HEK293T (cell line): ENCODE data around the gene MXRA7.

ENCODE experiments used
- CTCF ChIA-PET: fragments of 350-600 bp; formaldehyde crosslinking; extraction: SDS; loops from one replicate; lab custom pipeline; 2021; ENCODE audit warnings: antibody characterized with exemption, inconsistent platforms; lab: Yijun Ruan, JAX
- POLR2A ChIA-PET: fragments of 350-600 bp; formaldehyde crosslinking; extraction: SDS; loops from one replicate; lab custom pipeline; 2020; ENCODE audit warnings: antibody characterized with exemption, inconsistent platforms; lab: Yijun Ruan, JAX
- DNase-seq: peaks from one replicate; pipeline ENCODE4 v3.0.0; 2012; ENCODE audit warnings: mixed read lengths; ENCODE audit errors: extremely low spot score
- ARNT ChIP-seq: fragments of 450-650 bp; IDR thresholded peaks from 2 replicates; pipeline ENCODE4 v1.6.1; 2017; ENCODE audit warnings: mild to moderate bottlenecking
- BHLHE40 ChIP-seq: fragments of 450-650 bp; IDR thresholded peaks from 2 replicates; pipeline ENCODE4 v1.6.1; 2016; ENCODE audit warnings: mild to moderate bottlenecking, moderate library complexity, borderline replicate concordance
- CTBP1 ChIP-seq: fragments of 450-650 bp; IDR thresholded peaks from 2 replicates; pipeline ENCODE4 v1.6.1; 2016; ENCODE audit warnings: borderline replicate concordance
- ELF4 ChIP-seq: fragments of 450-650 bp; IDR thresholded peaks from 2 replicates; pipeline ENCODE4 v1.6.1; 2017; ENCODE audit warnings: antibody characterized with exemption
- FOXA1 ChIP-seq: fragments of 450-650 bp; IDR thresholded peaks from 2 replicates; pipeline ENCODE4 v1.6.1; 2016; ENCODE audit warnings: mild to moderate bottlenecking
- FOXK2 ChIP-seq: fragments of 450-650 bp; IDR thresholded peaks from 2 replicates; pipeline ENCODE4 v1.6.1; 2016; ENCODE audit warnings: mild to moderate bottlenecking
- FOXM1 ChIP-seq: fragments of 450-650 bp; IDR thresholded peaks from 2 replicates; pipeline ENCODE4 v1.6.1; 2017; ENCODE audit warnings: mild to moderate bottlenecking, borderline replicate concordance
- HDGF ChIP-seq: fragments of 450-650 bp; IDR thresholded peaks from 2 replicates; pipeline ENCODE4 v1.6.1; 2017; ENCODE audit warnings: antibody characterized with exemption, borderline replicate concordance
- L3MBTL2 ChIP-seq: fragments of 450-650 bp; conservative IDR thresholded peaks from 2 replicates; pipeline ENCODE4 v1.6.1; 2016; ENCODE audit warnings: mild to moderate bottlenecking
- LEF1 ChIP-seq: fragments of 450-650 bp; IDR thresholded peaks from 2 replicates; pipeline ENCODE4 v1.6.1; 2017; ENCODE audit warnings: mild to moderate bottlenecking, borderline replicate concordance
- NFRKB ChIP-seq: fragments of 450-650 bp; IDR thresholded peaks from 2 replicates; pipeline ENCODE4 v1.6.1; 2016; ENCODE audit warnings: mild to moderate bottlenecking, moderate library complexity
- PKNOX1 ChIP-seq: fragments of 450-650 bp; IDR thresholded peaks from 2 replicates; pipeline ENCODE4 v1.6.1; 2016
- SP1 ChIP-seq: fragments of 450-650 bp; IDR thresholded peaks from 2 replicates; pipeline ENCODE4 v1.6.1; 2017
- SUZ12 ChIP-seq: fragments of 450-650 bp; IDR thresholded peaks from 2 replicates; pipeline ENCODE4 v1.6.1; 2016; ENCODE audit warnings: mild to moderate bottlenecking
- TARDBP ChIP-seq: fragments of 450-650 bp; IDR thresholded peaks from 2 replicates; pipeline ENCODE4 v1.6.1; 2016
- ZNF384 ChIP-seq: fragments of 450-650 bp; IDR thresholded peaks from 2 replicates; pipeline ENCODE4 v1.6.1; 2016

MXRA7 gene

GRCh38 chr17:76722279-76722678 is 11.5 kb upstream of the MXRA7 start:
- POLR2A ChIA-PET = interaction anchor here (1.3 to 1.8 kb wide), 2 partner anchors 14 to 51 kb away, joined by 3 to 4 read pairs; no protein-coding TSS in a partner anchor
- CTCF ChIA-PET = no interaction called here
- TF ChIP-seq FOXM1 (no peak), LEF1 (no peak), SUZ12 (no peak), ZNF384 (no peak), SP1 (no peak), CTBP1 (no peak), FOXA1 (no peak), L3MBTL2 (no peak), HDGF (no peak), TARDBP (no peak), BHLHE40 (no peak), PKNOX1 (no peak), NFRKB (no peak), ELF4 (no peak), ARNT (no peak), FOXK2 (no peak)
- DNase-seq = no peak

- TF ChIP-seq LEF1 = no peak
- no peak for TF ChIP-seq FOXM1
- no peak for TF ChIP-seq TARDBP
- TF ChIP-seq SP1 = no peak
- no peak for TF ChIP-seq HDGF
- TF ChIP-seq FOXK2 = no peak
- TF ChIP-seq L3MBTL2 = no peak
- no peak for TF ChIP-seq PKNOX1
- no peak for TF ChIP-seq ZNF384
- TF ChIP-seq FOXA1 = no peak
- TF ChIP-seq NFRKB = no peak
- no peak for TF ChIP-seq ARNT
- TF ChIP-seq ELF4 = no peak
- no peak for TF ChIP-seq SUZ12
- no peak for TF ChIP-seq BHLHE40
- no peak for TF ChIP-seq CTBP1
- DNase-seq = no peak
- ChIA-PET CTCF (no interaction called here), POLR2A (interaction anchor here (1.8 kb wide), 1 partner anchor 50 kb away, joined by 4 read pairs; no protein-coding TSS in a partner anchor)
Measured at GRCh38 chr17:76721463-76721862, 10.7 kb upstream of the MXRA7 start.

GRCh38 chr17:76720941-76721340 is 10.2 kb upstream of the MXRA7 start:
- TF ChIP-seq TARDBP (no peak), L3MBTL2 (no peak), FOXM1 (no peak), NFRKB (no peak), LEF1 (no peak)
- no peak for DNase-seq
- ChIA-PET CTCF (interaction anchor here (0.5 kb wide), 1 partner anchor 90 kb away, joined by 3 read pairs; no protein-coding TSS in a partner anchor), POLR2A (interaction anchor here (1.8 kb wide), 1 partner anchor 50 kb away, joined by 4 read pairs; no protein-coding TSS in a partner anchor)

- no peak for DNase-seq
- CTCF ChIA-PET = no interaction called here
- TF ChIP-seq PKNOX1 (no peak), ARNT (no peak), FOXA1 (no peak), LEF1 (no peak), FOXM1 (no peak), CTBP1 (no peak), TARDBP (no peak), FOXK2 (no peak), HDGF (no peak), L3MBTL2 (no peak), ZNF384 (no peak)
- POLR2A ChIA-PET = interaction anchor here (0.9 to 1.9 kb wide), 2 partner anchors 9 to 17 kb away, joined by 3 to 9 read pairs; partner anchors contain the start of genes MXRA7 and SRSF2
Measured at GRCh38 chr17:76720211-76720610, 9.4 kb upstream of the MXRA7 start.

GRCh38 chr17:76718516-76718915 is 7.8 kb upstream of the MXRA7 start:
- POLR2A ChIA-PET = interaction anchor here (0.8 to 3.0 kb wide), 4 partner anchors 8 to 19 kb away, joined by 3 to 9 read pairs (median 6); partner anchors contain the start of genes MFSD11, MXRA7 and SRSF2
- DNase-seq = no peak
- TF ChIP-seq SP1 (no peak), NFRKB (no peak), ELF4 (no peak), FOXK2 (no peak), ZNF384 (no peak), FOXA1 (no peak), SUZ12 (no peak), FOXM1 (no peak), CTBP1 (no peak), HDGF (no peak), ARNT (no peak), PKNOX1 (no peak), BHLHE40 (no peak), L3MBTL2 (no peak), TARDBP (no peak), LEF1 (no peak)
- CTCF ChIA-PET = no interaction called here

- ChIA-PET POLR2A (interaction anchor here (0.8 to 3.0 kb wide), 7 partner anchors 9 to 159 kb away, joined by 3 to 12 read pairs (median 4); partner anchors contain the start of genes MFSD11 and SRSF2), CTCF (no interaction called here)
- no peak for TF ChIP-seq ZNF384
- TF ChIP-seq SUZ12 = no peak
- TF ChIP-seq FOXM1 = no peak
- TF ChIP-seq LEF1 = no peak
- TF ChIP-seq HDGF = no peak
- no peak for TF ChIP-seq FOXA1
- TF ChIP-seq FOXK2 = no peak
- no peak for TF ChIP-seq ELF4
- no peak for DNase-seq
Measured at GRCh38 chr17:76716839-76717215, 6.1 kb upstream of the MXRA7 start.
